Measurements from ENCODE around the gene COL4A6.

GRCh38 chrX:108304757-108305156, 133.5 kb downstream of the COL4A6 start:
- TF ChIP-seq CTCF (conservative IDR thresholded peaks at IDR 0.05; ENCODE audit: low read length) (no peak), EZH2phosphoT487 (IDR thresholded peaks at IDR 0.05; ENCODE audit: borderline replicate concordance) (no peak)

All from Loucy (cell line).